Trophoblast cell (in vitro differentiated cells and primary cell): ENCODE data around the gene LRCH1.

ENCODE experiments used
- DNase-seq, 2 donors: peaks; one replicate each; pipeline ENCODE4 v3.0.0-alpha.2; 2016
- H2AFZ ChIP-seq: 2 replicates; pipeline ENCODE4 v1.6.1; 2013; ENCODE audit warnings: low read length, moderate library complexity, mild to moderate bottlenecking; ENCODE audit not compliant: insufficient read depth, poor library complexity
- H2AK5ac ChIP-seq: 2 replicates; pipeline ENCODE4 v1.6.1; 2013; ENCODE audit warnings: mild to moderate bottlenecking, low read length
- H2BK120ac ChIP-seq: 2 replicates; pipeline ENCODE4 v1.6.1; 2013; ENCODE audit warnings: low read length, mild to moderate bottlenecking, moderate library complexity; ENCODE audit not compliant: insufficient read depth, poor library complexity
- H2BK12ac ChIP-seq: 2 replicates; pipeline ENCODE4 v1.6.1; 2013; ENCODE audit warnings: mild to moderate bottlenecking, low read length, moderate library complexity
- H2BK5ac ChIP-seq: 2 replicates; pipeline ENCODE4 v1.6.1; 2013; ENCODE audit warnings: low read length, low read depth, moderate library complexity, mild to moderate bottlenecking; ENCODE audit not compliant: poor library complexity
- H3K14ac ChIP-seq: 2 replicates; pipeline ENCODE4 v1.6.1; 2013; ENCODE audit warnings: mild to moderate bottlenecking, low read length
- H3K18ac ChIP-seq: 2 replicates; pipeline ENCODE4 v1.6.1; 2013; ENCODE audit warnings: mild to moderate bottlenecking, low read length
- H3K23ac ChIP-seq: 2 replicates; pipeline ENCODE4 v1.6.1; 2013; ENCODE audit warnings: low read length
- H3K27ac ChIP-seq: 2 replicates; pipeline ENCODE4 v1.5.1; 2013; ENCODE audit warnings: low read depth, mild to moderate bottlenecking, inconsistent platforms, low read length, moderate library complexity
- H3K27me3 ChIP-seq: 2 replicates; pipeline ENCODE4 v1.6.1; 2013; ENCODE audit warnings: inconsistent platforms, mild to moderate bottlenecking, low read length, moderate library complexity; ENCODE audit not compliant: insufficient read depth
- H3K36me3 ChIP-seq, 2 experiments: 1 replicate in 1 of 2; 2 replicates in 1 of 2; pipeline ENCODE4 v1.6.1; 2013; ENCODE audit warnings: low read length in 2 of 2, mild to moderate bottlenecking in 2 of 2, moderate library complexity in 1 of 2; ENCODE audit not compliant: insufficient read depth in 2 of 2, control insufficient read depth in 1 of 2
- H3K4ac ChIP-seq: 2 replicates; pipeline ENCODE4 v1.6.1; 2013; ENCODE audit warnings: low read depth, mild to moderate bottlenecking, low read length, moderate library complexity
- H3K4me1 ChIP-seq, 2 experiments: 1 replicate in 1 of 2; 2 replicates in 1 of 2; pipeline ENCODE4 v1.6.1; 2013; ENCODE audit warnings: low read length in 2 of 2, mild to moderate bottlenecking in 2 of 2, moderate library complexity in 1 of 2; ENCODE audit not compliant: insufficient read depth in 2 of 2, control insufficient read depth in 1 of 2
- H3K4me2 ChIP-seq: 2 replicates; pipeline ENCODE4 v1.6.1; 2013; ENCODE audit warnings: inconsistent platforms, mild to moderate bottlenecking, low read length, moderate library complexity
- H3K4me3 ChIP-seq: 2 replicates; pipeline ENCODE4 v1.5.1; 2013; ENCODE audit warnings: mild to moderate bottlenecking, low read depth, low read length, inconsistent platforms
- H3K79me1 ChIP-seq: one replicate; pipeline ENCODE4 v1.6.1; 2013; ENCODE audit warnings: low read length
- H3K79me2 ChIP-seq: 2 replicates; pipeline ENCODE4 v1.6.1; 2013; ENCODE audit warnings: low read length, mild to moderate bottlenecking; ENCODE audit not compliant: control insufficient read depth, insufficient read depth, poor library complexity
- H3K9ac ChIP-seq: 2 replicates; pipeline ENCODE4 v1.6.1; 2013; ENCODE audit warnings: mild to moderate bottlenecking, low read length
- H3K9me3 ChIP-seq: 2 replicates; pipeline ENCODE4 v1.6.1; 2013; ENCODE audit warnings: low read depth, mild to moderate bottlenecking, control low read depth, inconsistent platforms, low read length; ENCODE audit not compliant: insufficient read depth
- H4K12ac ChIP-seq: 2 replicates; pipeline ENCODE4 v1.6.1; 2013; ENCODE audit warnings: low read depth, mild to moderate bottlenecking, low read length, moderate library complexity
- H4K8ac ChIP-seq: 2 replicates; pipeline ENCODE4 v1.6.1; 2013; ENCODE audit warnings: low read depth, mild to moderate bottlenecking, low read length, moderate library complexity
- H4K91ac ChIP-seq: one replicate; pipeline ENCODE4 v1.6.1; 2013; ENCODE audit warnings: low read depth, mild to moderate bottlenecking, low read length, moderate library complexity
- WGBS: extraction: QIAGEN DNeasy Blood & Tissue Kit; methylation state at CpG from one replicate; pipeline ENCODE4 v1.1.7; 2013; ENCODE audit warnings: missing lambda C conversion rate; ENCODE audit not compliant: insufficient read length, insufficient coverage; ENCODE audit errors: extremely low coverage; 5-methylcytosine and 5-hydroxymethylcytosine counted together

Gene LRCH1

GRCh38 chr13:46556418-46556779, 3.4 kb downstream of the LRCH1 start:
- Histone ChIP-seq H3K27ac (no peak overlapping the region), H4K12ac (no peak overlapping the region), H3K23ac (no peak overlapping the region), H2BK5ac (no peak overlapping the region), H3K4me1 (peaks cover 6 to 12% of the 10 kb centered on the region in 2 experiments), H3K4ac (peak overlapping the region; percentile 42), H3K9me3 (no peaks in the 10 kb centered on the region), H3K9ac (no peak overlapping the region), H3K4me2 (no peak overlapping the region), H2AK5ac (no peak overlapping the region), H2BK120ac (no peak overlapping the region), H2BK12ac (no peak overlapping the region), H3K4me3 (no peak overlapping the region), H4K91ac (no peak overlapping the region), H3K27me3 (no peaks in the 10 kb centered on the region), H3K79me1 (peaks cover 24% of the 10 kb centered on the region), H4K8ac (no peak overlapping the region), H3K18ac (no peak overlapping the region), H3K79me2 (peaks cover 24% of the 10 kb centered on the region), H3K36me3 (no peaks in the 10 kb centered on the region), H2AFZ (no peak overlapping the region), H3K14ac (no peak overlapping the region)
- WGBS: no CpG with 5 or more reads among the region's 6 CpGs
- DNase-seq: no peak

GRCh38 chr13:46559272-46559805, 6.4 kb downstream of the LRCH1 start:
- no peak overlapping the region for H2AK5ac ChIP-seq
- peaks cover 23% of the 10 kb centered on the region for H3K79me2 ChIP-seq
- no peaks in the 10 kb centered on the region for H3K9me3 ChIP-seq
- H2BK120ac ChIP-seq: no peak overlapping the region
- H3K23ac ChIP-seq: no peak overlapping the region
- H3K4me3 ChIP-seq: no peak overlapping the region
- H4K8ac ChIP-seq: no peak overlapping the region
- peak; percentile 20 to 72 for DNase-seq
- H2BK5ac ChIP-seq: no peak overlapping the region
- H3K18ac ChIP-seq: no peak overlapping the region
- no peak overlapping the region for H3K27ac ChIP-seq
- no peak overlapping the region for H2AFZ ChIP-seq
- H3K4ac ChIP-seq: peak overlapping the region; percentile 50
- H3K14ac ChIP-seq: no peak overlapping the region
- no peak overlapping the region for H4K91ac ChIP-seq
- H2BK12ac ChIP-seq: no peak overlapping the region
- no peak overlapping the region for H3K4me2 ChIP-seq
- peaks cover 0 to 2% of the 10 kb centered on the region in 2 experiments for H3K4me1 ChIP-seq
- H3K36me3 ChIP-seq: no peaks in the 10 kb centered on the region
- peaks cover 1% of the 10 kb centered on the region for H3K79me1 ChIP-seq
- no peak overlapping the region for H3K9ac ChIP-seq
- H3K27me3 ChIP-seq: no peaks in the 10 kb centered on the region
- no CpG with 5 or more reads among the region's 2 CpGs for WGBS
- H4K12ac ChIP-seq: no peak overlapping the region

DNA sequence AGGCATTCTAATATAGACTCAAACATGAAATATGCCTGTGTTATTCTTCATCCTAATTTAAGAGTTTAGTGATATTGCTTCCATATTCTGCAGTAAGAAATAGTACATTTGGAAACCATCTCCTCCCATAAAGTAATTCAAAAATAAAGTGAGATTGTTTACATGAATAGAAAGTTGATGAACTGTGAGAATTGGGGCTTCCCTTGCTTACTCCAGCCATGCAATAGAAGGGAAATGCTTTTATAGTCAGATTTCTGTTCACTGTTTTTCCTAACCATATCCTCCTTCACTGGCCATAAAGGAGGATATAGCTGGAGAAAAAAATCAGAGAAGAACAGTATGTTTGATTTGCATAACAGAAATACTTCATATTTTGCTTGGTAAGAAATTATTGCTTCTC, 7.8 kb downstream of the LRCH1 start:
- DNase-seq: no peak
- H3K23ac ChIP-seq: no peak overlapping the region
- no peaks in the 10 kb centered on the region for H3K9me3 ChIP-seq
- no peaks in the 10 kb centered on the region for H3K36me3 ChIP-seq
- no peak overlapping the region for H3K4me2 ChIP-seq
- no peaks in the 10 kb centered on the region for H3K27me3 ChIP-seq
- H4K12ac ChIP-seq: no peak overlapping the region
- H2BK5ac ChIP-seq: no peak overlapping the region
- no peak overlapping the region for H2AK5ac ChIP-seq
- no peak overlapping the region for H4K8ac ChIP-seq
- no peaks in the 10 kb centered on the region for H3K79me1 ChIP-seq
- H3K18ac ChIP-seq: no peak overlapping the region
- H2BK12ac ChIP-seq: no peak overlapping the region
- no peak overlapping the region for H4K91ac ChIP-seq
- H3K79me2 ChIP-seq: peaks cover 21% of the 10 kb centered on the region
- H3K9ac ChIP-seq: no peak overlapping the region
- H3K4ac ChIP-seq: no peak overlapping the region
- H3K27ac ChIP-seq: no peak overlapping the region
- no peak overlapping the region for H3K14ac ChIP-seq
- H3K4me3 ChIP-seq: no peak overlapping the region
- H2AFZ ChIP-seq: no peak overlapping the region
- H2BK120ac ChIP-seq: no peak overlapping the region
- no peaks in the 10 kb centered on the region for H3K4me1 ChIP-seq

GRCh38 chr13:46561286-46561685, 8.3 kb downstream of the LRCH1 start:
- Histone ChIP-seq H3K23ac (no peak overlapping the region), H2BK12ac (no peak overlapping the region), H3K79me1 (no peaks in the 10 kb centered on the region), H3K36me3 (no peaks in the 10 kb centered on the region), H2BK120ac (no peak overlapping the region), H3K18ac (no peak overlapping the region), H2AK5ac (no peak overlapping the region), H4K12ac (no peak overlapping the region), H4K8ac (no peak overlapping the region), H3K4ac (peak overlapping the region; percentile 43), H3K4me1 (no peaks in the 10 kb centered on the region), H3K4me3 (no peak overlapping the region), H2AFZ (no peak overlapping the region), H3K4me2 (no peak overlapping the region), H2BK5ac (no peak overlapping the region), H3K9ac (no peak overlapping the region), H4K91ac (no peak overlapping the region), H3K27me3 (no peaks in the 10 kb centered on the region), H3K79me2 (peaks cover 22% of the 10 kb centered on the region), H3K14ac (no peak overlapping the region), H3K9me3 (no peaks in the 10 kb centered on the region), H3K27ac (no peak overlapping the region)
- WGBS: no CpG with 5 or more reads among the region's 2 CpGs
- no peak for DNase-seq
